SK-N-SH treated with all-trans-retinoic acid at 6 μM for 48 hours (cell line): Measurements from ENCODE around the gene TGFBRAP1.

Experiments used
- ATAC-seq: fragments of 200-7000 bp; cut with Tn5 transposase; 3 replicates; pipeline ENCODE4 v1.9.1; 2020; ENCODE audit warnings: mild to moderate bottlenecking, moderate library complexity
- ARNTL ChIP-seq: fragments of 450-650 bp; formaldehyde crosslinking; IDR thresholded peaks from 2 replicates; pipeline ENCODE4 v1.5.0; 2020; ENCODE audit warnings: low read depth, mild to moderate bottlenecking, moderate library complexity, borderline replicate concordance
- BACH2 ChIP-seq: fragments of 250-450 bp; sonication (Bioruptor Pico); IDR thresholded peaks from 2 replicates; pipeline ENCODE4 v1.9.0; 2021; ENCODE audit warnings: mild to moderate bottlenecking, borderline replicate concordance
- CSDC2 ChIP-seq: fragments of 250-450 bp; sonication (Bioruptor Pico); IDR thresholded peaks from 2 replicates; pipeline ENCODE4 v1.5.0; 2020; ENCODE audit warnings: mild to moderate bottlenecking, moderate library complexity
- ESRRG ChIP-seq: fragments of 250-450 bp; sonication (Bioruptor Pico); IDR thresholded peaks from 2 replicates; pipeline ENCODE4 v1.6.1; 2021; ENCODE audit warnings: mild to moderate bottlenecking
- GLIS3 ChIP-seq: fragments of 250-450 bp; sonication (Bioruptor Pico); IDR thresholded peaks from 2 replicates; pipeline ENCODE4 v1.5.0; 2020; ENCODE audit warnings: mild to moderate bottlenecking, moderate library complexity
- ISL1 ChIP-seq: fragments of 250-450 bp; sonication (Bioruptor Pico); IDR thresholded peaks from 2 replicates; pipeline ENCODE4 v2.1.2; 2022; ENCODE audit warnings: mild to moderate bottlenecking, moderate library complexity
- OSR1 ChIP-seq: fragments of 250-450 bp; sonication (Bioruptor Pico); IDR thresholded peaks from 2 replicates; pipeline ENCODE4 v1.8.0; 2022; ENCODE audit warnings: moderate library complexity, mild to moderate bottlenecking, inconsistent platforms
- PPARA ChIP-seq: fragments of 250-450 bp; sonication (Bioruptor Pico); IDR thresholded peaks from 2 replicates; pipeline ENCODE4 v1.5.0; 2020; ENCODE audit warnings: mild to moderate bottlenecking, borderline replicate concordance
- RARB ChIP-seq: fragments of 250-450 bp; sonication (Bioruptor Pico); IDR thresholded peaks from 2 replicates; pipeline ENCODE4 v1.8.0; 2021; ENCODE audit warnings: mild to moderate bottlenecking, moderate library complexity
- TCF4 ChIP-seq: fragments of 250-450 bp; sonication (Bioruptor Pico); IDR thresholded peaks from 2 replicates; pipeline ENCODE4 v1.8.0; 2021; ENCODE audit warnings: mild to moderate bottlenecking, moderate library complexity, borderline replicate concordance
- TOX ChIP-seq: fragments of 250-450 bp; sonication (Bioruptor Pico); IDR thresholded peaks from 2 replicates; pipeline ENCODE4 v1.8.0; 2021; ENCODE audit warnings: mild to moderate bottlenecking, moderate library complexity, borderline replicate concordance
- ZC3H10 ChIP-seq: fragments of 250-450 bp; sonication (Bioruptor Pico); IDR thresholded peaks from 2 replicates; pipeline ENCODE4 v1.5.1; 2021; ENCODE audit warnings: mild to moderate bottlenecking, moderate library complexity
- ZFP3 ChIP-seq: fragments of 250-450 bp; sonication (Bioruptor Pico); IDR thresholded peaks from 2 replicates; pipeline ENCODE4 v1.5.0; 2020; ENCODE audit warnings: mild to moderate bottlenecking, moderate library complexity
- ZFP30 ChIP-seq: fragments of 450-650 bp; formaldehyde crosslinking; IDR thresholded peaks from 2 replicates; pipeline ENCODE4 v1.5.0; 2022; ENCODE audit warnings: mild to moderate bottlenecking, moderate library complexity
- ZNF565 ChIP-seq: fragments of 450-650 bp; formaldehyde crosslinking; conservative IDR thresholded peaks from 2 replicates; pipeline ENCODE4 v1.5.0; 2020; ENCODE audit warnings: low read depth, mild to moderate bottlenecking, moderate library complexity
- ZNF70 ChIP-seq: fragments of 450-650 bp; formaldehyde crosslinking; IDR thresholded peaks from 2 replicates; pipeline ENCODE4 v1.5.0; 2020; ENCODE audit warnings: mild to moderate bottlenecking, moderate library complexity
- ZNF8 ChIP-seq: fragments of 450-650 bp; formaldehyde crosslinking; IDR thresholded peaks from 2 replicates; pipeline ENCODE4 v1.5.0; 2020; ENCODE audit warnings: mild to moderate bottlenecking, moderate library complexity
- TF ChIP-seq, protein P1 (sequence below): fragments of 250-450 bp; sonication (Bioruptor Pico); IDR thresholded peaks from 2 replicates; pipeline ENCODE4 v1.8.0; 2020; ENCODE audit warnings: mild to moderate bottlenecking, moderate library complexity, borderline replicate concordance
- TF ChIP-seq, protein P2 (sequence below): fragments of 250-450 bp; sonication (Bioruptor Pico); IDR thresholded peaks from 2 replicates; pipeline ENCODE4 v1.5.0; 2020; ENCODE audit warnings: mild to moderate bottlenecking, moderate library complexity
- TF ChIP-seq, protein P3 (sequence below): fragments of 250-450 bp; sonication (Bioruptor Pico); IDR thresholded peaks from 2 replicates; pipeline ENCODE4 v1.5.1; 2020; ENCODE audit warnings: low read depth, mild to moderate bottlenecking, moderate library complexity

The TGFBRAP1 gene

GRCh38 chr2:105361102-105361889, 31.8 kb upstream of the TGFBRAP1 start:
- TF ChIP-seq OSR1 (CRISPR knock-in tag) (no peak), GLIS3 (CRISPR knock-in tag) (no peak), ZNF8 (no peak), ISL1 (CRISPR knock-in tag) (no peak), ZNF70 (CRISPR knock-in tag) (no peak), ZFP30 (CRISPR knock-in tag) (no peak), RARB (CRISPR knock-in tag) (no peak), TCF4 (CRISPR knock-in tag) (no peak), BACH2 (no peak), ESRRG (no peak), ZC3H10 (CRISPR knock-in tag) (no peak), ARNTL (CRISPR knock-in tag) (no peak), ZNF565 (CRISPR knock-in tag) (no peak), PPARA (CRISPR knock-in tag) (no peak)
- TF ChIP-seq, protein P1, sequence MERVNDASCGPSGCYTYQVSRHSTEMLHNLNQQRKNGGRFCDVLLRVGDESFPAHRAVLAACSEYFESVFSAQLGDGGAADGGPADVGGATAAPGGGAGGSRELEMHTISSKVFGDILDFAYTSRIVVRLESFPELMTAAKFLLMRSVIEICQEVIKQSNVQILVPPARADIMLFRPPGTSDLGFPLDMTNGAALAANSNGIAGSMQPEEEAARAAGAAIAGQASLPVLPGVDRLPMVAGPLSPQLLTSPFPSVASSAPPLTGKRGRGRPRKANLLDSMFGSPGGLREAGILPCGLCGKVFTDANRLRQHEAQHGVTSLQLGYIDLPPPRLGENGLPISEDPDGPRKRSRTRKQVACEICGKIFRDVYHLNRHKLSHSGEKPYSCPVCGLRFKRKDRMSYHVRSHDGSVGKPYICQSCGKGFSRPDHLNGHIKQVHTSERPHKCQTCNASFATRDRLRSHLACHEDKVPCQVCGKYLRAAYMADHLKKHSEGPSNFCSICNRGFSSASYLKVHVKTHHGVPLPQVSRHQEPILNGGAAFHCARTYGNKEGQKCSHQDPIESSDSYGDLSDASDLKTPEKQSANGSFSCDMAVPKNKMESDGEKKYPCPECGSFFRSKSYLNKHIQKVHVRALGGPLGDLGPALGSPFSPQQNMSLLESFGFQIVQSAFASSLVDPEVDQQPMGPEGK (CRISPR knock-in tag), result no peak
- no peak for ATAC-seq

GRCh38 chr2:105358593-105358992, 29.1 kb upstream of the TGFBRAP1 start:
- no peak for ATAC-seq

More at GRCh38 chr2:105358593-105358992, 29.1 kb upstream of the TGFBRAP1 start:
- TF ChIP-seq CSDC2 (CRISPR knock-in tag) (no peak), ZC3H10 (CRISPR knock-in tag) (no peak), OSR1 (CRISPR knock-in tag) (no peak), ARNTL (CRISPR knock-in tag) (no peak), ZNF70 (CRISPR knock-in tag) (no peak), ZFP3 (CRISPR knock-in tag) (no peak), ESRRG (no peak), GLIS3 (CRISPR knock-in tag) (no peak), TCF4 (CRISPR knock-in tag) (no peak), ZNF8 (no peak), ISL1 (CRISPR knock-in tag) (no peak), ZFP30 (CRISPR knock-in tag) (no peak), TOX (no peak), RARB (CRISPR knock-in tag) (no peak), ZNF565 (CRISPR knock-in tag) (no peak)
- TF ChIP-seq, protein P2, sequence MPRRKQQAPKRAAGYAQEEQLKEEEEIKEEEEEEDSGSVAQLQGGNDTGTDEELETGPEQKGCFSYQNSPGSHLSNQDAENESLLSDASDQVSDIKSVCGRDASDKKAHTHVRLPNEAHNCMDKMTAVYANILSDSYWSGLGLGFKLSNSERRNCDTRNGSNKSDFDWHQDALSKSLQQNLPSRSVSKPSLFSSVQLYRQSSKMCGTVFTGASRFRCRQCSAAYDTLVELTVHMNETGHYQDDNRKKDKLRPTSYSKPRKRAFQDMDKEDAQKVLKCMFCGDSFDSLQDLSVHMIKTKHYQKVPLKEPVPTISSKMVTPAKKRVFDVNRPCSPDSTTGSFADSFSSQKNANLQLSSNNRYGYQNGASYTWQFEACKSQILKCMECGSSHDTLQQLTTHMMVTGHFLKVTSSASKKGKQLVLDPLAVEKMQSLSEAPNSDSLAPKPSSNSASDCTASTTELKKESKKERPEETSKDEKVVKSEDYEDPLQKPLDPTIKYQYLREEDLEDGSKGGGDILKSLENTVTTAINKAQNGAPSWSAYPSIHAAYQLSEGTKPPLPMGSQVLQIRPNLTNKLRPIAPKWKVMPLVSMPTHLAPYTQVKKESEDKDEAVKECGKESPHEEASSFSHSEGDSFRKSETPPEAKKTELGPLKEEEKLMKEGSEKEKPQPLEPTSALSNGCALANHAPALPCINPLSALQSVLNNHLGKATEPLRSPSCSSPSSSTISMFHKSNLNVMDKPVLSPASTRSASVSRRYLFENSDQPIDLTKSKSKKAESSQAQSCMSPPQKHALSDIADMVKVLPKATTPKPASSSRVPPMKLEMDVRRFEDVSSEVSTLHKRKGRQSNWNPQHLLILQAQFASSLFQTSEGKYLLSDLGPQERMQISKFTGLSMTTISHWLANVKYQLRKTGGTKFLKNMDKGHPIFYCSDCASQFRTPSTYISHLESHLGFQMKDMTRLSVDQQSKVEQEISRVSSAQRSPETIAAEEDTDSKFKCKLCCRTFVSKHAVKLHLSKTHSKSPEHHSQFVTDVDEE (CRISPR knock-in tag), result no peak
- TF ChIP-seq, protein P3, sequence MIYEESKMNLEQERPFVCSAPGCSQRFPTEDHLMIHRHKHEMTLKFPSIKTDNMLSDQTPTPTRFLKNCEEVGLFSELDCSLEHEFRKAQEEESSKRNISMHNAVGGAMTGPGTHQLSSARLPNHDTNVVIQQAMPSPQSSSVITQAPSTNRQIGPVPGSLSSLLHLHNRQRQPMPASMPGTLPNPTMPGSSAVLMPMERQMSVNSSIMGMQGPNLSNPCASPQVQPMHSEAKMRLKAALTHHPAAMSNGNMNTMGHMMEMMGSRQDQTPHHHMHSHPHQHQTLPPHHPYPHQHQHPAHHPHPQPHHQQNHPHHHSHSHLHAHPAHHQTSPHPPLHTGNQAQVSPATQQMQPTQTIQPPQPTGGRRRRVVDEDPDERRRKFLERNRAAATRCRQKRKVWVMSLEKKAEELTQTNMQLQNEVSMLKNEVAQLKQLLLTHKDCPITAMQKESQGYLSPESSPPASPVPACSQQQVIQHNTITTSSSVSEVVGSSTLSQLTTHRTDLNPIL (CRISPR knock-in tag), result no peak
- TF ChIP-seq, protein P1 (CRISPR knock-in tag), result no peak
